NCI-H2029 treated with DMSO at 0.1 percent for 48 hours (cell line): ENCODE data around the gene PAF1.
A peak's percentile ranks its signal among the peaks of the same experiment; 100 is the strongest.
"Not testable (repeated sequence)": the region's sequence is repeated elsewhere in the genome, so short reads cannot be mapped to it uniquely, and the experiment has no call there.

Source experiments
- DNase-seq: peaks from one replicate; lab custom pipeline; 2025; lab: John Stamatoyannopoulos, UW

PAF1 gene

DNA sequence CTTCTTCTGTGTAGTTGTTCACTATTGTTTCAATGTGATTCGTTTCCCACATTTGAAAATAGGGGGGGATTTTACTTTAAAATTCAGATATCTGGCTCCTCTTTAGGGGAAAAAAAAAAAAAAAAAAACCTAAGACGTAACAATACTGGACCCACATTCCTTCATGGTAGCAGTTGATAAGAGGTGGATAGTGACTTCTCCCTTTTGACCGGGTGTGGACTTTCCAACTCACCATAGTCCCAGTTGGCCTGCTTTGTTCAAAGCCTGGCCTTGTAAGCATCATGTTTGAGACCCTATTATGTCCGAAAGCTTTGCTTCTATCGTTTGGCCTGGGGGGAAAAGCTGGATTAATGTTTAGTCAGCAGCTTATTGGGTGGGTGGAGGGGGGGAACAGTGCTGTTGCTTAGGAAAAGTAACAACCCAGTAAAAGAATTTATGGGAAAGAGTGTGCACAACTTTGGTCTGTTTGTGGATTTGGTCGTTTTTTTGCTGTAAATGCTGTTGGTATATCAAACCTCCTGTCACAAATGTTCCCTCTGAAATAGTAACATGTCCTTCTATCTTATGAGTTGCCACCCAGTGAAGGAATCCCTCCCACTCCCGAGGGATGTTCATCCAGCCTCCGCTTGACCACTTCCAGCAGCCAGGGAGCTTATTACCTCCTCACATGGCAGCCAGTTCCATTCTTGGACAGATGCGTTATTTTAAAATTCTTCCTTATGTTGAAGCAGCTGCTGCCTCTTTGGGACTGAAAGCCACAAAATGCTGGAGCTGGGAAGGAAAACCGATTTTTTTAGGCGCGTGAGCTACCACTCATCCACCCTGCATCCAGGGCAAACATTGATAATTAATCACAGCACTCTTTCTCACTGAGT is 38.3 kb downstream of the PAF1 start:
- DNase-seq = no peak

DNA sequence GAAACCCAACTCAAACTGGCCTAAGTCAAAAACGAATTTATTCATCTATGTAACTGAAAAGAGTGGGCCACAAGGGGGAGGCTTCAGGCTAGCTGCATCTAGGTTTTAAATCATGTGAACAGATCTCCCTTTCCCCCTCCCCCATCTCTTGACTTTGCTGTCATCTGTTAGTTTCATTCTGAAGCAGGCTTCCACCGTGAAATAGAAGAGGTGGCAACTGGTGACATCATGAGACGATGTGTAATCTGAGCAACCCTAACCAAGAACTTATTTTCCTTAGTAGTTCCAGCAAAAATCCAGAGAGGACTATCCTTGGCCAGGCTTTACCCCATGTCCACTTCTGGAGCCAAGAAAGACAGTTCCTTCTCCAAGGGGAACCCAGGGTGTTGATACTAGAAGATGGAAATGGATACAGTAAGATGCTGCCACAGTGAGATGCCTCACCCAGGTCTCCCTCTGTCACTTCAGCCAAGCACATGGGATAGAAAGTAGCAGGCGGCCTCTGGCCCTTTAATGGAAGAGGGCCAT is 39.3 kb downstream of the PAF1 start:
- DNase-seq = no peak

DNA sequence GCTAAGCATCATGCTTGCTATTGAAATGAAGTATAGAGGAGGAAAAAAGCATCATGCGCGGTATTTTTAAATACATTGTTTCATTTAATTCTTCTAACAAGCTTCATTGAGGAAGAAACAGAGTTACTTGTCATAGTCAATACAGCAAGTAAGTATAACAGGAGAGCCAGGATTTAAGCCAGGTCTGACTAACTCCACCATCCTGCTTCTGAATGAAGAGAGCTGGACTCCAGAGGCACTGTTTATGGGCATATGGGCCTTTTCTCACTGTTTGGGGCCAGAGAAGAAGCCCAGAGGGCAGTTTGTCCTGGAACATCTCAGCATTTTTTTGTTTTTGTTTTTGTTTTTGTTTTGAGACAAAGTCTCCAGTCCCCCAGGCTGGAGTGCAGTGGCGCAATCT is 40.8 kb downstream of the PAF1 start:
- no peak for DNase-seq

DNA sequence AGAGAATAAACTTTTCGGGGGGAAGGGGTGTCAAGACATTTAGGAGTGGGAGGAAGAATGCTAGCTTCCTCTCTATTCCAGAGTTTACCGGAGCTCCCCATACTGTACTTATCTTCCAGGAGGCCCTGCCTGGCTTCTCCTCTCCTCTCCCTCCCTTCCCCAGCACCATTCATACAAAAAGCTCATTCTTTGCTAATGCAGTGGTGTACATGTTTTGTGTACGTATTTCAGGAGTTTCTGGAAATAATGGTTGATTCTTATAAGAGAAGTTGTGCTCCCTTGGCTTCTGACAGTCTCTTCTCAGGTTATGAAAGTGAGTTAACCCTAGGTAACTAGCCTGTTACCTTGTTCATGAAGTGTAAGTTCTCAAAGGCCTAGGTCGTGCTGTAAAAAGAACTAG is 41.6 kb downstream of the PAF1 start:
- no peak for DNase-seq

DNA sequence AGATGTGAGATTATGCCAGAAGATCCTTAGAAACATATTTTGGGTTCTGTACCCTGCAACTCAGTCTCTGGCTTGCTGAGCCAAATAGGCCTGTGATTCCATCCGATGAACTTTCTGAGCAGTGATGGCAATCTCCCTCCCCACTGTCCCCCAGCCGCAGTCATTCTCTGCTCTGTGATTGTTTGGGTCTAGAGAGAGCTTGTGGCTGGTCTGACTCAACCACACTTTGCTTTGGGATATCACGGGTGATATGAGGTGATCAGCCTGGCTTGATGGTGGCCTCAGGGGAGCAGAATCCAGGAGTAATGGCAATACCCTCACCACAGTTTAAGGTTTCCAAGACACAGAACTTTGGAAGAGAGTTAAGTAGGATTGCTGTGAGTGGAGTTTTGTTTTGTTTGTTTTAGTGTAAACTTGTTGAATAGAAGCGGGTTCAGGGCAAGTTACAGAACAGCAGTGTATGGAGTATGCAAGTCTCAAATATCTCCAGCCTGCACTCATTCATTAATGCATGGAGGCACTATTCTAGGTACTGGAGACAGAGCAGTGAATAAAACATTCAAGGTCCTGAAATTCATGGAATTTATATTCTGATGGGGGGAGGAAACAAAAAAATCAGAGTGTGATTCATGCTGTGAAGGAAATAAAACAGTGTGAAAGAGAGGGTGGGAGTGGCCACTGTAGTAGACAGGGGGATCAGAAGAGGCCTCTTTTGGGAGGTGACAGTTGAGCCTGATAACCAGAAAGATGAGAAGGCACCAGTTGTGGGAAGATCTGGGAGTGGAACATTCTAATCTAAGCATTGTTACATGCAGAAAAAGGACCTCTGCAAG is 43.4 kb downstream of the PAF1 start:
- DNase-seq = no peak

DNA sequence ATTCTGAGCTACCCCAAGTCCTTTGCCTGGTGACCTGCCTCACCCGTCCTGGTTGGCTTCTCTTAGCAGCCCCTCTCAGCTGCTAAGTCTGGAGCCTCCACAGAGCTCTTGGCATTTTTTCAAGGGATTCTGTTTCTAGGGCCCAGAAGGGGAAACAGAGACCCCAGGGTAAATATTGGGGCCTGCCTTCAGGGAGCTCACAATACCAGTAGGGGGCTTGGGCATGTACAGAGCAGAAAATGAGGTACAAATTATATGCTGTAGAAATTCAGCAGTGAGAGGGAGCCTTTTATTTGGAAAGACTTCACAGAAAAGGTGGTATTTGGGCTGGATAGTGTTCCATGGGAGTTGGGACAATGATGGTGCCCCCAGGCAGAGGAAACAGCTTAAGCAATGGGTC is 45.0 kb downstream of the PAF1 start:
- DNase-seq = no peak

DNA sequence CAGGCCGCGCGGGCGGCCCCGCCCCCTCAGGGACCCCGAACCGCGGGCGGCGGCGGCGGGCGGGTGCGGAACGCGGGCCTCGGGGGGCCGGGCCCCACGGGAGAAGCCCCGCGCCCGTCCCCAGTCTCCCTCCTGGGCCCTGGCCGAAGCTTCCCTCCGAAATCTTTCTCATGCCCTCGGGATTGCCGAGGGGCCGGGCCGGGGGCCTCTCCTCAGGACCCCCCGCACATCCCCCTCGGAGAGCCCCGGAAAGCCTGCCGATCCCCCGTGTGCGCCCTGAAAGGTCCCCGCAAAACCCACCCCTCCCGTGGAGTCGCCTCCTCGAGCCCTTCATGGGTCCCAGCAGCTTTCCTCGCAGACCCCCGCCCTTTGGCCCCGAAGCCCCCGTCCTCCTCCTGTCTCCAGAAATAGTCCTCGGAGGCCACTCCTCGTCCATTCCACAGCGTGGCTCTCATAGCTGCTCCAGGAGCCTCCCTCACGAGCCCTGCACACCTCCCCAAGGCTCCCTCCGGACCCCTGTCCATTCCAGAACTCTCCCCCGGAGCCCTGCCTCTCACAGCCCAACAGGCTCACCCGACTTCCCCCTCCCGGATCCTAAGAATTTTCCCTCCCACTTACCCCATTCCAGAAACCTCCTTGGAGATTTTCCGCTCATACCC is 48.1 kb downstream of the PAF1 start:
- DNase-seq = no peak

DNA sequence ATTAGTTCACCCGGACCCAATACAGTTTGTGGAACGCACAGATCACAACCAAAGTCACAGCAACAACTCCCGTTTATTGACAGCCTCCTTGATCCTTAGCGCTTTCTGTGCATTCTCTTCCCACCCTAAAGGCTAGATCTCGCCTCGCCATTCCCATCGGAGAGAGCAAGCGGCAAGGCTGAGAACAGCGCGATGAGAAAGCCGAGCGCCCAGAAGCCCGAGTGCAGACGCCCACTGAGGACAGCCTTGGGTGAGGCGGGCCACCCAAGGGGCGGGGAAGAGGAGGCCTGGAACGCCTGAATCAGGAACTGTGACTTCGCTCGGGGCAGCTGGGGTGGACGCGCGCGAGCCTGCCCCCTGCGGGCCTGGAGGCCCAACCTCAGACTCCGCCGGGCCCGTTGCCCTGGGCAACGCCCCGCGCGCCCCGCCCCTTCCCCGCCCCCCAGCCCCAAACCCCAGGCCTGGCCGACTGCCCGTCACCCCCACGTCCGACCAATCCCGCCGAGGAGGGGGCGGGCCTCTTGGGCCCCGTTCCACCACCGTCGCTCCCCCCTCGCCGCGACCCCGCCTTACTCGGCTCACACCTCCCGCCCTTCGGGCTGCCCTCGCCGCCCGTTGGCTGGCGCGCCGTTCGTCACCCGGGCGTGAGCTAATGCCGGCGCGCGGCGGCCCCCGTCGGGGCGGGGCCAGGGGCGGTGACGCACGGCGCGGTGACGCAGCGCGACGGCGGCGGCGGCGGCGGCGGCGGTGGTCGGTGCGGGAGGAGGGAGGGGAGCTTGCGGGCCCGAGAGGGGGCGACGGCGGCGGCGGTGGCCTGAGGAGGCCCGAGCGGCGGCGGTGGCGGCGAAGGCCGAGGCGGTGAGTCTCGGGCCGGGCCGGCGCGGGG is 48.9 kb downstream of the PAF1 start, which contains the start of gene SAMD4B:
Gene SAMD4B (plus strand): TSS at position 703 of the 886 bp plus-strand sequence. CDS start 14,473 bp downstream, outside the sequence.
- DNase-seq = peak; percentile 94

DNA sequence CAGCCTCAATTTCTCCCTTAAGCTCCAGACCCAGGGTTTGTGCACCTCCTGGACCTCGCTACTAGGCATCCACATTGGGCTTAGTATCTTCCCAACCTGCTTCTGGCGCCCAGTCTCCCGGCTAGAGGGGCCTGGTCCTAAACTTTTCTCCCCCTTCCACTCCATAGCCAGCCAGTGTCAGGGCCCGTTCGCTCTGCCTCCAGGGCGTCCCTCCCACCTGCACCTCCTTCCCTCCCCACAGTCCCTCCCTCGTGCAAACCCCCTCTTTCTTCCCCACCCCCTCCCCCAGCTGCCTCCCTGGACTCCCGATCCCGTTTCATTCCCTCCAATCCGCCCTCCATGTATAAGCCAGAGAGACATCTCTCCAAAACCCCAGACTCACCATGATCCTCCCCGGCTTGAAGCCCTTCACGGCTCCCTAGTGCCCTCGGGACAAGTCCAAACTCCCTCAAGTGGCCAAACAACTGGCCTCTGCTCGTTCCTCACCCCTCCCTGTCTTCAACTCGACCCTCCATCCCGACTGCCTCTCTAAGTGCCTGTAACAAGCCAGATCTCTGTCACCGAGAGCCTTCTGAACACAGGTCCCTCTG is 49.7 kb downstream of the PAF1 start:
- DNase-seq = no peak

DNA sequence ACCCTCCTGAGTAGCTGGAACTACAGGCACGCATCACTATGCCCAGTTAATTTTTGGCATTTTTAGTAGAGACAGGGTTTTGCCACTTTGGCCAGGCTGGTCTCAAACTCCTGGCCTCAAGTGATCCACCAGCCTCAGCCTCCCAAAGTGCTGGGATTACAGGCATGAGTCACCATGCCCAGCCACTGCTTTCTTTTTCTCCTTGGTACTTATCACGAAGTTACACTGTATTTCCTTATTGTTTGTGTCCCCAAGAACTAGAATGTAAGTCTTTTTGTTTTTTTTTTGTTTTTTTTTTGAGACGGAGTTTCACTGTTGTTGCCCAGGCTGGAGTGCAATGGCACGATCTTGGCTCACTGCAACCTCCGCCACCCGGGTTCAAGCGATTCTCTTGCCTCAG is 50.8 kb downstream of the PAF1 start:
- DNase-seq = not testable (repeated sequence)

DNA sequence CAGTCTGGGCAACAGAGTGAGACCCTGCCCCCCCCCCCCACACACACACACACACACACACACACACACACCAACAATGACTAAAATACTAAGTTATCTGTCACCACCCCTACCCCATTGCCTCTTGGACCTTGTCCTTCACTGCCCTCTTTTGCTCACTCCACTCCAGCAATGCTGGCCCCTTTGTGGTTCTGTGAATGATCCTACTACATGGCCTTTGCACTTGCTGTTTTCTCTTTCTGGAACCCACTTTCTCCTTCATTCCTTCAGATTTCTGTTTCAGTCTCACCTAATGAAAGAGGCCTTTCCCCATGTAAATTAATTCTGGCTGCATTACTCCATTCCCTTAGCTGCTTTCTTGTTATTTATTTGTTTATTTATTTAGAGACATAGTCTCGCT is 51.2 kb downstream of the PAF1 start:
- no peak for DNase-seq

DNA sequence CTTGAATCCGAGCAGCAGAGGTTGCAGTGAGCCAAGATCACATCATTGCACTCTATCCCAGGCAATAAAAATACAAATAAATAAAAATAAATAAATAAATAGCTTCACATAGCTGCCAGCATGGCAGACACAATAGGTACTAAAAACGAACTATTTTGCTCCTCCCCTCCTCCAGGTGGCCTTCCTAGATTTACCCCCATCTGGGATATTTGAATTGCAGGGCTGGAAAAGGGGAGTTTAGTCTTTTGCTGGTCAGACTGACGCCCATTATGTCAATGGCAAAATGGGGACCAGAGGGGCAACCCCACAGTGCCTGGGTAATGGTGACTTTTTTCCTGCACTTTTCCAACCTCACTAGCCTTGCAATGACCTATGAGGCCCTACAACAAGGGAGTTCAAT is 54.4 kb downstream of the PAF1 start:
- DNase-seq = no peak
